HG03575 (cell line): ENCODE results near the gene PDIA5.

Experiments
- ATAC-seq: cut with Tn5 transposase; IDR thresholded peaks from one replicate; pipeline ENCODE4 v1.9.1; 2021; ENCODE audit not compliant: unreplicated experiment, insufficient number of reproducible peaks, low FRiP score; ENCODE audit errors: extremely low read depth

Gene PDIA5

GRCh38 chr3:123154020-123154985 lies 87.5 kb downstream of the PDIA5 start:
- ATAC-seq: no peak

GRCh38 chr3:123155471-123156011 lies 88.7 kb downstream of the PDIA5 start:
- no peak for ATAC-seq

GRCh38 chr3:123156276-123156995 lies 89.6 kb downstream of the PDIA5 start:
- ATAC-seq: no peak

GRCh38 chr3:123157209-123157597 lies 90.4 kb downstream of the PDIA5 start:
- ATAC-seq: no peak

DNA sequence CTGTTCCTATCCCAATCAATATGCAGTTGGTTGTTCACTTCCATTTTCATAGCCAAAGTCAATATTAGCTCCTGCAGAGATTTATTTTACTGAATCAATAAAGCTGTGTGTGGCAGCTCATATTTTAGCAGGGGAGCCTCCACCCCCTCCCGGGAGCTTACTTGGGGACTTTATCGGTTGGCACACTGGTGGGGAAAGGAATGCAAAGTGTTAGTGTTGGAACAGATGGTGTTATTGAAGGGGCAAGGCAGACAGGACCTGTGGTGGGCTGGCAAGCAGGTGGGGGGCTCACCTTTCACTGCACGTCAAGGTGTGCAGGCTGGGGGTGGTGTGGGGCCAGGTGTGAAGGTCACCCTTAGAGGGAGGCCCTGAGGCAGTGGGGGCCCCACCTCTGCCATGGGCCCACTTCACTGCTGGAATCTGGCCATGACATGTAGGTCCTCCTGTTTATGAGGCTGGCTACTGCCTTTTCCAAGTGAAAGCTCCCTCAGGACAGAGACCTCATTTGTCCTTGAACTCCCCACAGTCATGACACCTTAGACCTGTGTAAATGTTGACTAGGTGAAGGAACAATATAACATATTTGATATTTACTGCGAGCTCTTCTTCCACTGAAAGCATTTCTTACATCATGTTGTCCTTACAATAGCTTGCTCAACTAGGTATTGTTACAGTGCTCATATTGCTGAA lies 90.9 kb downstream of the PDIA5 start:
- ATAC-seq: no peak

- ATAC-seq: no peak
Measured at GRCh38 chr3:123158330-123158729, 91.5 kb downstream of the PDIA5 start.

DNA sequence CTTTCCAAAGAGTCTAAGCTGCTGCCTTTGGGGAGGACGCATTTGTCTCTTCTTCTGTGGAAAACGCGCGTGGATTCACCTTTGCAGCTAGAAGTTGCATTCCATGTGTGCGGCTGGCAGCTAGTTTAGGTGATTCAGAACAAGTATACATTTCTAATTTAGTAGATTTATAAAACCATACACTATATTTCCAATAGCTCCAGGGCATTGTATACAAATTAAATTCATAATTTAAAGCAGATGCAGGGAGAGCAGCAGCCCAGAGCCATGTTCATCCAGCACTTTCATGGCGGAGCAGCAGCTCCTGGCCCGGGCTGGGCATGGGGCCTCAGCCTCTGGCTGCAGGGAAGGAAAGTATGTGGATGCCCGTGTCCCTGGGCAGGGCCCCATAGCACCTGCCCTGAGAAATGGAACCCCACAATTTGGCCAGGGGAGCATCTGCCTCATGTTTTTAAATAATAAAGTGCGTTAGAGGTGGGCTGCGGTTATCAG lies 92.1 kb downstream of the PDIA5 start:
- no peak for ATAC-seq

DNA sequence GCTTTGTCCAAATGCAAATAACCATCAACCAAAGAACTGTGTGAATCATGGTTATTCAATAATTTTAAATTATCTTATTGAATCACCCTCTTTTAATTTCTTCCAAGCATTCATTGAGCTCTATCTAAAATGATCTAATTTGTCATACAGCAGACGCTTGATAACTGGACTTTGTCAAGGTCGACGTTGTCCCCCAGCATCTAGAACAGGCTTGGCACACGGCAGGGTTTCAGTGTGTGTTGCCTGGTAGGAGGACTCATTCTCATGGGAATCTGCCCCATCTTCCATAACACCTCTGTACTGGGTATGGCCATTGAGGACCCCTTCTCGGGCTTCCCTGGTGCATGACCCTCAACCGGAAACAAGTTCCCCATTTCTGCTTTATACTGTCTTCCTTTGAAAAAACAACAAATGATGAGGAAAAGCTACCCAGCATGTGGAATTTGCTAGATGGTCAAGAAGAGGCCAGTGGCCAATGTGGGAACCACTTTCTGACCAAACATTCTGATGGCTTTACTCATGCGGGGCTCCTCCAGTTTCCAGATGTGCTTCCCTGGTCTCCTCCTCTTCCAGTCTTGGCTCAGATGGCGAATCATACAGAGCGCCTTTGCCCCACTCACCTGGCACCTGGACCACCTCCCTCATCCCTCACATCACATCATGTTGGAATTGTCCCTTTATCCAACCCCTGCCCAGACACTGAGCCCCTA lies 93.3 kb downstream of the PDIA5 start:
- ATAC-seq: no peak

GRCh38 chr3:123161167-123161566 lies 94.3 kb downstream of the PDIA5 start:
- ATAC-seq: no peak

GRCh38 chr3:123163141-123163540 lies 96.3 kb downstream of the PDIA5 start:
- no peak for ATAC-seq

- ATAC-seq: no peak
Measured at GRCh38 chr3:123165163-123165562, 98.3 kb downstream of the PDIA5 start.

DNA sequence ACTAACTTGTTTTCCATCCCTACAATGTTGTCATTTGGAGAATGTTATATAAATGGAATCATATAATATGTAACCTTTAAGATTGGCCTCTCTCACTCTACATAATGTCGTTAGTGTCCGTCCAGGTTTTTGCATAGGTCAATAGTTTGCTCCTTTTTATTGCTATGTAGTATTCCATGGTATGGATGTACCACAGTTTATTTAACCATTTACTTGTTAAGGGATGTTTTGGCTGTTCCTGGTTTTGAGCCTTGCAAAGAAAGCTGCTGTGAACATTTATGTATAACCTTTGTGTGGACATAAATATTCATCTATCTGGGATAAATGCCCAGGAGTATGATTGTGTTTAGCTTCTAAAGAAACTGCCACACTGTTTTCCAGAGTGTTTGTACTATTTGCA lies 100.9 kb downstream of the PDIA5 start:
- ATAC-seq: no peak

DNA sequence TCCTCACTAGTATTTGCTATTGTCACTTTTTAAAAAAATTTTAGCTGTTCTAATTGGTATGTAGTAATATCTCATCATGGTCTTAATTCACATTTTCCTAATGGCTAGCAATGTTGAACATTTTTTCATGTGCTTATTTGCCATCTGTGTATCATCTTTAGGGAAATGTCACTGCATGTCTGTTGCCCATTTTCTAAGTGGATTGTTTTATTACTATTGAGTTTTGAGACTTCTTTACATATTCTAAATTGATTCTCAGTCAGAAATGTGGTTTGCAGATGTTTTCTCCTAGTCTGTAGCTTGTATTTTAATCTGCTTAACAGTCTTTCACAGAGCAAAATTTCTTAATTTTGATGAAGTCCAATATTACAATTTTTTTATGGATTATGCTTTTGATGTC lies 101.3 kb downstream of the PDIA5 start:
- no peak for ATAC-seq

- ATAC-seq: no peak
Measured at GRCh38 chr3:123168605-123169004, 101.8 kb downstream of the PDIA5 start.

- no peak for ATAC-seq
Measured at GRCh38 chr3:123169492-123169929, 102.7 kb downstream of the PDIA5 start.

GRCh38 chr3:123169930-123170329 lies 103.1 kb downstream of the PDIA5 start:
- no peak for ATAC-seq

DNA sequence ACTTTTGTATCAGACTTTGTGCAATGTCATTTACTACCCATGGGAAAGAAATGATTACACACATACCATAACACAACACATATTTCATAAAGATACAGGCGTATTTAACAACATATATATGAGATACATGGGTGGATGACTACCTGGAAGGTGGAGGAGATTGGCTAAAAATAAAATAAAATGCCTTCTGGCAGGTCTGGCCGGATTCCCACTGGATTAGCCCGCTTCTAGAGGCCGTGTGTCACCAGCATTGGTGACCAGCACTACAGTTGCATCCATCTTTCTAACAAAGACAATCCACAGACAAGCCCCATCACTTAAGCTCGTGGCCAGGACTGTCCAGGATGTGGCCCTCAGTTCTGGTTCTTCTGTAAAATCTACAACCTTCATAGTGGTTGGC lies 114.0 kb downstream of the PDIA5 start:
- no peak for ATAC-seq

DNA sequence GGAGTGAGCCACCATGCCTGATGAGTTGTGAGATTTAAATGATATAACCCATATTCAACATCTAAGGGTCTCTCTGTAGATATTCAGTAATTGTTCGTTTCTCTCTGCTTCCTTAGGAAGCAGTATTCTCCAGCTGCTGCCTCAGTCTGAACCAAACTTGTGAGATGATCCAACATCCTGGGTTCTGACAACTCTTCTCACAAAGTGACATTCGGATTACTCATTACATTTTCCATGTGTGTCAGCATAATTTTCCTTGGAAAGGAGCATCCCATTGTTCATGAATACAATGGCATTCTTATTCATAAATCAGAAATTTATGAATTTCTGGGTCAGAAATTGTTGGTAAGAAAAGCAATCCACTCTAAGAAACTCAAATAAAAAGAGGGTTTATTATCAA lies 119.9 kb downstream of the PDIA5 start:
- no peak for ATAC-seq

GRCh38 chr3:123188058-123188457 lies 121.2 kb downstream of the PDIA5 start:
- no peak for ATAC-seq
